CD1c-positive myeloid dendritic cell (primary cell): ENCODE measurements around the gene HORMAD2.
A peak's percentile ranks its signal among the peaks of the same experiment; 100 is the strongest.

Experiments
- DNase-seq: peaks from one replicate; pipeline ENCODE4 v3.0.0-alpha.2; 2016; ENCODE audit errors: extremely low spot score

Gene HORMAD2

DNA sequence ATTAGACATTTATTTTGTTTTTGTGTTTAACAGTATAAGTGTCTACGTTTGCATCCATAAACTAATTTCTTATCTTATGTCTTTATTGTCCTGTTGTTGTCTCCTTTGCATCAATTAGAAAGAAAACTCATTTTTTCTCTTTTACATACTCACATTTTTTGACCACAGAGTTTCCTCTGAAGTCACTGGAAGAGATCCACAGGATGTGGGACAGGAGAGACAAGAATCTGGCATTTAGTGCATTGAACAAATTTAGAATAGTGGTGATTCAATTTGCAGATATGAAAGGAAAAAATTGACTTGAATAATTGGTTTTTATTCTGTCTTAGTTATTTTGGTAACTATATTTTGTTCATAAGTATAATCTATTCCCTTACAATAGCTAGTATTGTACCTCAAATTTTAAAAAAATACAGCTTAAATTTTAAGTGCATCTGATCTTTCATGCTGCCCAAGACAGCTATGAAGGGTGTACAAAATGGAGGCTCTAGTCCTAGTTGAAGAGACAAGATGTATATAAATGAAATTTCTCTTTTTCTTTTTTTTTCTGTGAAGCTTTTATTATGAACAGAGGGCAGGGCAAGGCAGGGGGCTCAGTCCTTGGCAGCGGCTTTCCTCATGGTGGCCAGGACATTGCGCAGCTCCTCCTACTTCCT lies 24.4 kb downstream of the HORMAD2 start:
- DNase-seq = no peak

DNA sequence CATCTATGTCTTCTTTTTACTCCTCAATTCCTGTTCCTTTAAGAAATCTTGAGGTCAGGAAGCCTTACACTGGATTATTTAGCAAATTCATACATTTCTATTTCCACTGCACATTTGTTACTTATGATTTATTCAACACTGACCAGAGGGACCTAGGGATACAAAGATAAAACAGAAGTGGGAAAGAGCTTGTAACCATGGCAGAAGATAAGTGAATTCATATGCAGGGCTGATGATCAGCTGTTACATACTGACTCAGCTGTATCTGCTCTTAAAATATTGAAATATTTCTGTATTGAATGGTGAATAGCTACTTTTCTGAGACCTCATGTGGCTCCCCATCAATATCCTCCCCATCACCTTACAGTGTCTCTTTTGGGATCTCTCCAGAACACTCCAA lies 25.2 kb downstream of the HORMAD2 start:
- DNase-seq = no peak

DNA sequence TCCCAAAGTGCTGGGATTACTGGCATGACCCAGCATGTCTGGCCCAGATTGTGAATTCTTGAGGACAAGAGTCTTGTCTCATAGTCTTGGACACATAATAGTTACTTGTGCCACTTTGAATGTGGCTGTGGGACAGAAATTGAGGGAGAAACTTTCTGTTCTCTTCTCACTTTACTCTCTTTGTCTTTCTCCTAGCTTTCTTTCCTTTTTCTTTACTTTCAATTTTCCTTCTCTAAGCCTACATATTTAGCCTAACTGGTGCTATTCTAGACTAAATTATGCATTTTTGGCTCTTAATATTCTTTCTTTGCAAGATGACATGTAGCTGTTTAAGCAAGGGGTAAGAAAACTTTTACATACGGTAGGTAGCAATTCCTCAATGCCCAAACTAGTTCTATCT lies 33.2 kb downstream of the HORMAD2 start:
- DNase-seq = no peak

DNA sequence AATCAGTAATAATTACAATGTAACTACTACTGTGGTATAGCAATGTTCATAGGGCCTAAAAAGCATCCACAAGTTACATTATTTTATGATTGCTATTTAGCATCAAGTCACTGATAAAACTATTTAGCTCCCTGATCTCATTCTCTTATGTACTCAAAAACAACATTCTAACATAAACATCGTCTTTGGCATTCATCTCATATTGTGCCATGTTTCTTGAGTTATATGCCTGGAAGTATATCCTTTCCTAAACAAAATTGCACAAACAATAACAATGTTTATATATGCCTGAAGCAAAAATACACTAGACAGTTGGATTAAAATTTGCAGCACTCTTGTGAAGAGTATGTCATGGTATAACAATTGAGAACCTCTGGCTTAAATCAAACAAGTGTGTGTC lies 34.1 kb downstream of the HORMAD2 start:
- no peak for DNase-seq

DNA sequence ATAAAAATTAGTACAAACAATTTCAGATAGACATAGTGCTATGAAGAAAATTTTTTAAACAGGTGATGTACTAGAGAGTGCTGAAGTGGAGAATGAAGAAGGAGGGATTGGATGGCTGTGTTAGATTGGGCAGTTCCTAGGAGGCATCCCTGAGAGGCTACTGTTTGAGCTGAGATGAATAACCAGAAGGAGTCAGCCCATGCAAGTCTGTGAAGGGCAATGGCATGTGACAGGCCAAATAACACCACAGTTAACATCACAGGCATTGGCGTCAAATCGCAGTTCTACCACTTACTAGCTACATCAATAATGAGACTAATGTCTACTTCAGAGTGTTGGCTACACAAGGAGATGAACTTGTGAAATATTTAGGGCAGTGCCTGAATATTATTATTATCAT lies 35.4 kb downstream of the HORMAD2 start:
- DNase-seq = no peak

DNA sequence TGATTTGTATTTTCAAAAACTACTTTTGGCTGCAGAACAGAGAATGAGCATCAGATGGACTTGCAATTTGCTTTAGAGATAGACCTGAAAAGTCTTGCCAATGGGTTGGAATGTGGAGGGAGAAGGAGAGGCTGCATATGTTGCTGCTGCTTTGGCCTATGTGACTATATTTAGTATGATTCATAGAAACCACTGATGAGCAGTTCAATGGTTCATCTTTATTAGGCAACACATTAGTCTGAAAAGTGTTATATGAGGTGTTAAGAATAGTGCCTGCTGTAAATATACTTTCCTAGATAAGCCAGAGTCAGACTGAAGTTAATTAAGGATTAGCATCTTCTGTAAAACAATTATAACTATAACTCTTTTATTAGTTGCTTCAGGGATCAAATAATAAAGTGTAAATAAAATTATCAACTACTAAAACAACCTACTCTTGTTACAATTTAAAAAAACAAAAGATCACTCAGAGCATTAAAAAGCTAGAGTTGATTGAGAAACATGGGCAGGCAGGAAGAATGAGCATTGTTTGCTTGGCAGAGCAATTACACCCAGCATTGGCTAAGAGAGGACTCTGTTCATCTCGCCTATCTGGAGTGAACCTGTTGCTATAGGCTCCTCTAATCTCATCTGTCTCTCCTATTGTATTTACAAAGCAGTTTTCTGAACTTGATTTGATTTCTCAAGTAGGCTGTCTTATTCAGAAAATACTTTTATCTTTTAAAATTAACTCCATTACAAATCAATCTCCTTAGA lies 36.3 kb downstream of the HORMAD2 start:
- no peak for DNase-seq

DNA sequence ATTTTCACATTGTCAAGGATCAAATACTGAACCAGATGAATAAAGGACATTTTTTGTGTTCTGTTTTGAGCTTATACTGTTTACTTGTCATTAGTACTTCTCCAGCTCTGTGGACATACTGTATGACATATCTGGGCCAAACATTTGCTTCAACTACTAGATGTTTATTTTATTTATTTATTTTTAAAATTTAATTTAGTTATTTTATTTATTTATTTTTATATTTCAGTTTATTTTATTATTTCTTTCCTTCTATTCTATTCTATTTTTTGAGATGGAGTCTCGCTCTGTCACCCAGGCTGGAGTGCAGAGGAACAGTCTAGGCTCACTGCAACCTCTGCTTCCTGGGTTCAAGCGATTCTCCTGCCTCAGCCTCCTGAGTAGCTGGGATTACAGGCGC lies 37.0 kb downstream of the HORMAD2 start:
- no peak for DNase-seq

DNA sequence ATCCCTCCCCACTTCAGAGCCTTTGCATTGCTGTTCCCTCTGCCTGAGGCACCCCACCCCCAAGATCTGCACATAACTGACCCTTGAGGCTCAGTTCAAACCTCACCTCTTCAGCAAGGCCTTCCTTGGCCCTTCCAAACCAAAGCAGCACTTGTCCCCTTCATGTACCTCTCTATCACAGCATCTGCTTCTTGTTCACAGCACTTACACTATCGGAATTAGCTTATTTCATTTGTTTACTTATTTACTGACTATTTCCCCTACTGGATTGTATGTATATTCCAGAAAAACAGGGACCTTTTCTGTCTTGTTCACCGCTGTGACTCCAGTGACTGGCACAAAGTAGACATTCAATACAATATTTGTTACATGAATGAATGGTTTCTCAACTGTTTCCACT lies 38.0 kb downstream of the HORMAD2 start:
- DNase-seq = no peak

DNA sequence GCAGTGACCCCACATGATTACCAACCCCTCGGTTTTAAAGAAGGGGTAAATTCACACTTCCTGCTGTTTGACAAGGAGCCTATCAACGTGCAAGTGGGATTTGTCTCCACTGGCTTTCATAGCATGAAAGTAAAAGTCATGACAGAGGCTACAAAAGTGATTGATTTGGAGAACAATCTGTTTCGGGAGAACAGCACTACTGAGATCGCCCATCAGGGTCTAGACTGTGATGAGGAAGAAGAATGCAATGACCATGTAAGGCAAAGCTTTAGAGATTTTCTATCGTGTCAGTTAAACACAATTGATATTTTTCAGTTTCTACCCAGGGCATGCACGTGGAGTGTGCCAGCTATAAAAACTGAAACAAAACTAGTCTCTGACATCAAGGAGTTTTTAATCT lies 41.7 kb downstream of the HORMAD2 start:
- DNase-seq = no peak

DNA sequence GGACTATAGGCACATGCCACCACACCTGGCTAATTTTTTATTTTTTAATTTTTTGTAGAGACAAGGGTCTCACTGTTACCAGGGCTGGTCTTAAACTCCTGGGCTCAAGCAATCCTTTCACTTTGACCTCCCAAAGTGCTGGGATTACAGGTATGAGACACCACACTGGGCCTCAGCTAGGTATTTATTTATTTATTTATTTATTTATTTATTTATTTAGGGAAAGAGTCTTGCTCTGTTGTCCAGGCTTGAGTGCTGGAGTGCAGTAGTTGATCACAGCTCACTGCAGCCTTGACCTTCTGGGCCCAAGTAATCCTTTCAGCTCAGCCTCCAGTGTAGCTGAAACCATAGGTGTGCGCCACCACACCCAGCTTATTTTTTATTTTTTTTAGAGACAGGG lies 43.2 kb downstream of the HORMAD2 start:
- no peak for DNase-seq

DNA sequence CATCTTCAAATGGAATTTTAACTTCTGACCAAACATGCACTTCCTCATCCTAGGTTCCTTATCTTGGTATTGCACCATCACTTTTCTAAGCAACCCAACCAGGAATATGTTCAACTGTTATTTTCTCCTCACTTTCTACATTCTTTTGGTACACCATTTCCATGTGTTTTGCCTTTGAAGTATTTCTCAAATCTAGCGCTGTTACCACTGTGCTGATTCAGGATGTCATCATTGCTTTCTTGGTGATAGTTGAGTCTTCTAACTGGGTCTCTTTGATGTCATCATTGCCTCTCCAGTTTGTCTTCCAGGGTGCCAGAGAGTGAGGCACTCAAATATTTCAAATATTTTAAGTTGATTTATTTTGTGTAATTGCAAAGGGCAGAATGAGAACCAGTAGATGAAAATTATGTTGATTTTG lies 47.5 kb downstream of the HORMAD2 start:
- DNase-seq = peak; percentile 39

DNA sequence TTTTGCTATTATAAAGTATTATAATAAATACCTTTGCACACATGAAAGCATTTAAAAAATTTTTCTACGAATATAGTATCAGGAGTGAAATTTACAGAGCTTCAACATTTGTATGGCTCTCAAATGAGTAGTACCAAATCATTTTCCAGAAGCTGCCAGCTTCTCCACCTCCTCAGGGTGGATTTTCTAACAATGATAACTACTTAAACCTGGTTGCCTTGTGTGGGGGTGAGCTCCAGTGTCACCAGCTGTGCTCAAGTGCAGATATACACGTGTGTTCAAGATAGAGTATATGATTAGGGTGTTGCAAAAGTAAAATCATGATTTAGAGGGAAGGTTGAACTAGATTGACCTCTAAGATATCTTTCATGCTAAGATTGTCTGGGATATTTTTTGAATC lies 48.2 kb downstream of the HORMAD2 start:
- DNase-seq = no peak

DNA sequence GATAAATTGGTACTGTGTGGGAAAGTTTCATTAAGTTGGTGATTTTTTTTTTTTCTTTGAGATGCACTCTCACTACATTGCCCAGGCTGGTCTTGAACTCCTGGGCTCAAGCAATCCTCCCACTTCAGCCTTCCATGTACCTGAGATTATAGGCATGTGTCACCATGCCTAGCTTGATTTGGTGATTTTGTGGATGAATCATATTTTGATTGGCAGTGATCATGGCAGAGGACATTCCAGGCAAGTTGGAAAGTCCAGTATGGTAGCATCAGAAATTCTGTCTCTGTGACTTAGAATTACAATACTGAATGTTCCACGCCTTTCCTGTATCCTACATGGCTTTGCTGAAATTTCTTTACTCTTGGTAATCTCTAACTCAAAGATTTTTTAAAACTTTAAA lies 49.4 kb downstream of the HORMAD2 start:
- DNase-seq = no peak

DNA sequence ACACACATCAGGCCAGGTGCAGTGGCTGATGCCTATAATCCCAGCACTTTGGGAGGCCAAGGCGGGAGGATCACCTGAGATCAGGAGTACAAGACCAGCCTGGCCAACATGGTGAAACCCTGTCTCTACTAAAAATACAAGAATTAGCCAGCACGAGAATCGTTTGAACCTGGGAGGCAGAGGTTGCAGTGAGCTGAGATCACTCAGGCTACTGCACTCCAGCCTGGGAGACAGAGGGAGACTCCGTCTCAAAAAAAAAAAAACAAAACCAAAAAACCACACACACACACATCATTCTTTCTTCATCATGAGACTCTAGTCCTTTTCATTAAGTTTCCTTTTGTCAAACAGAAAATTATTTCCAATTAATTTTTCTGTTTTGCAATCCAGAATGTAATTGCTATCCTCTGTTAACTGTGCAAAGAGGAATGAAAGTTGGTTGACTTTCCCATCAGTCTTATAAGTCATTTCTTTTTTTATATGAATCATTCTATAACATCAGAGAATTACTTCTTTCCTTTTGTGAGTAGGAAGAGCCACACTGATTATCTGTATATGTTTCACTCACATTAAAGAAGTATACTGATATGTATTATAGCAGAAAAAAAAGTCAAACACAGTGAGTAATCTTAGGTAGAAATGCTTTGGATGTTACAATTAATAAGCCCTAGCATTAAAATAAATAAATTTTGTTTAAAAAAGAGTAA lies 52.2 kb downstream of the HORMAD2 start:
- DNase-seq = no peak

DNA sequence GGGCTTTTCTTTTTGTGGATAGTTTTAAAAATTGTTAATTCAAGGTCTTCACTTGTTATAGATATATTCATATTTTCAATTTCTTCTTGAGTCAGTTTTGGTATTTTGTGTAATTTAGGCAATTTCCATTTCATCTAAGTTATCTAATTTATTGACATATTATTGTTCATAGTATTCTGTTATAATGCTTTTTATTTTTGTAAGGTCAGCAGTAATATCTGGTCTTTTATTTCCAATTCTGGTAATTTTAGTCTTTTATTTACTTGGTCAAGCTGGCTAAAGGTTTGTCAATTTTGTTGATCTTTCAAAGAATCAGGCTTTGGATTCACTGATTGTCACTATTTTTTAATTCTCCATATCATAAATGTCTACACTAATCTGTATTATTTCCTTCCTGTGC lies 60.1 kb downstream of the HORMAD2 start:
- no peak for DNase-seq

DNA sequence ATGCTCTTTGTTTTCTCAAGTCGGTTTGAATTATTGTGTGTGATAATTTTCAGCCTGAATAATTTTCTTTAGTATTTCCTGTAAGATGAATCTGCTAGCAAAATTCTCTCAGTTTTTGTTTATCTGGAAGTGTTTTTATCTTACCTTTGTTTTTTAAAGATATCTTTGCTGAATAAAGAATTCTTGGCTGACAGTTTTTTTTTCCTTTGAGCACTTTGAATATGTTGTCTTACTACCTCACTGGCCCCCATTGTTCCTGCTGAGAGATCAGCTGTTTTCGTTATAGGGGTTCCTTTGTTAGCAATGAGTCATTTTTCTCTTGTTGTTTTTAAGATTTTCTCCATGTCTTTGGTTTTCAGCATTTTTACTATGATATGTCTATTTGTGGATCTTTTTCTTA lies 63.0 kb downstream of the HORMAD2 start:
- no peak for DNase-seq

DNA sequence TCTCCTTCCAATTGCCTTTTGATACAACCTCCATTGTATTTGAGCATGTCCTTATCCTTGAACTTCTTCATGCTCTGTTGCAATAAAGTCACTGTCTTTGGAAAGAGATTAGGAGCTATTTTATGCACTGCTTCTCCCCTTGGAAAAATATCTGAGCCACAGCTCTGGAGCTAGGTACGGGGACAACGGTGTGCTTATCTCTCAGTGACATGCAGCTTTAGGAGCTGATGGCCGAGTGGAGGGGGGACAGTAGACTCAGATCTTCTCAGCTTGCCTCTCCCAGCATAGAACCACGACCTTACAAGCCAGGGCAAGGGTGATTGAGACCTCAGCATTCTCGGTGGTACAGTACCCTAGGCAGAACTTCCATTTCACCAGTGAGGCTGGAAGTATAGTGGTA lies 64.1 kb downstream of the HORMAD2 start:
- DNase-seq = no peak

DNA sequence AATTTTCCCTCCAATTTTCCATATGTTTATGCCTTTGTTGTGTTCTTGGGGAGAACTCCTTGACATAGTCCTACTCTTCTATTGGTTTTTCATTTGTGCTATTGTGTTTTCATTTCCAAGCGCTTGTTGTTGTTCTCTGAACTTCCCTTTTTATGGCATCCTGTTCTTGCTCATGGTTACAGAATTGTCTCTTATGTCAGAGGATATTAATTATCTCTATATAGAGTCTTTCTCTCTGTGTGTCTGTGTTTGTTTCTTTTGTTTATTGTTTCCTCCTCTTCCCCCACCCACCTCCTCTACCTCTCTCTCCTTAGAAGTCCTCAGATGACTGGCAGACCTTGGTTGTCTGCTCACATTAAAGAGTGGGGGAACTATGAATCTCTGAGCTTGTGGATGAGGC lies 69.9 kb downstream of the HORMAD2 start:
- peak; percentile 8 for DNase-seq

DNA sequence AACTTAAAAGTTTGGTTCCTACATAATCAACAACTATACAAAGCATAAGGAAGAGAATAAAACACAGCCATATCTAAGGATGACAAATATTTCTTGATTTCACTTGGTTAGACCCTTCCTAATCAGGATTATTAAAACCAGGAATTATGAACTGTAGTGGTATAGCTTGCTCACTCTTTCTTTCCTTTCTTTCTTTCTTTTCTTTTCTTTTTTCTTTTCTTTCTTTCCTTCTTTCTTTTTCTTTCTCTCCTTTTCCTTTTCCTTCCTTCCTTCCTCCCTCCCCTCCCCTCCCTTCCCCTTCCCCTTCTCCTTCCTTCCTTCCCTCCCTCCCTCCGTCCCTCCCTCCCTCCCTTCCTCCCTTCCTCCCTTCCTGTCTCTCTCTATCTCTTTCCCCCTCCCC lies 78.0 kb downstream of the HORMAD2 start:
- no peak for DNase-seq

DNA sequence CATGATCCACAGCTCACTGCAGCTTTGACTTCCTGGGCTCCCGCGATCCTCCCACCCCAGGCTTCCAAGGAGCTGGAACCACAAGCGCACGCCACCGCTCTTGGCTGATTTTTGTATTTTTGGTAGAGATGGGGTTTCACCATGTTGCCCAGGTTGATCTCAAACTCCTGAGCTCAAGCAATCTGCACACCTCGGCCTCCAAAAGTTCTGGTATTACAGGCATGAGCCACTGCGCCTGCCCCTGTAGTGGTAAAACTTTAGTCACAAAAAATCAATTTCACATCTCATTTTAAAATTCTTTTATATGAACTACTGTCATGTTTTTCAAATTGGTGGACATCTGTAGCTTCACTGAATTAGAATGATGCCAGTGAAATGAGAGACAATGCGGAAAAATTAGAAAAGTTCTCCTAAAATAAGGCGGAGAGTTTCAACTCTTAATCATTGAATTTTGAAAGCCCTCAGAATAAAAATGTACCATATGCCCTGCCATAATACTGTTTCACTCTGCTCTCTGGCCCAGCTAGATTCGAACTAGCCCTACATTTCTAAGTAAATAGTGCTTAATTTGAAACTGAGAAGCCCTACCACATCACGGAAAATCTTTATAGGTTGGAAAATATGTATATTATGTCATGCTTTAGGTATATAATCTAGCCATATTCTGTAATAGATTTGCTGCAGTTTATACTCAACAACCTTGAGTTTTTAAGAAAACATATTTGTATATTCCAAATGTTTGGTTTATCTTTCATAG lies 78.7 kb downstream of the HORMAD2 start:
- no peak for DNase-seq

DNA sequence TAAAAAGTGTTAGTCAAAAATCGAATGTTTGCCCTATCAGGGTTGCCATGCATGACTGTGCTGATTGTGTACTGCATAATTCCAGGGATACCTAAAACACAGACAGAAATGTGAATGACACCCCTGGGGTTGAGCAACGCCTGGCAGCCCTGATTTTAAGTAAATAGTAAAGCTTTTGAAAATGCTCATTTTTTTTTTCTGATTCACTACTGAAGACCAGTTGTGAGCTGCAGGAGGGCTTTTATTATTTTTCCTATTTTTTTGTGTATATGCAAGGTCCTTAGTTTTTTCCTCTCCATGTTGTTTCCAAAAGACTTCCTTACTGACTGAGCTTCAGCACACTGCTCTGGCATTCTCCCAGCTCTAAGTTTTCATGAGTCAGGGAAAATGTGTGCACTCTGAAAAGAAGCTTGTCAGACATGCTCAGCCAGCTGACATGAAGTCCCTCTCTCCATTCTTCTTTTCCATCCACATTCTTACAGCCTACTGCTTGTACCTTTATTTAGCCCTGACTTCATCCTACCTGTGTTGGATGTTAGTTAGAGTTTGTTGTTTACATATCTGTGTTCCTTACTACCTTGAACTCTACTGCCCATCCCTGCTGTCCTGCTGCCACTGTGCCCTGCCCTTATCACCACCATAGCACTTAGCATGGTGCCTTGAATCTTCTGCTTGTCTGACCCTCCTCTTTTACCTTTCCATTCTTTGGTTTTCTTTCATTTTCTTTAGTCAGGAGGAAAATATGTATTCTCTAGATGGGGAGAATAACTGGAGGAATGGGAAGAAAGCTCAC lies 79.5 kb downstream of the HORMAD2 start:
- DNase-seq = no peak

DNA sequence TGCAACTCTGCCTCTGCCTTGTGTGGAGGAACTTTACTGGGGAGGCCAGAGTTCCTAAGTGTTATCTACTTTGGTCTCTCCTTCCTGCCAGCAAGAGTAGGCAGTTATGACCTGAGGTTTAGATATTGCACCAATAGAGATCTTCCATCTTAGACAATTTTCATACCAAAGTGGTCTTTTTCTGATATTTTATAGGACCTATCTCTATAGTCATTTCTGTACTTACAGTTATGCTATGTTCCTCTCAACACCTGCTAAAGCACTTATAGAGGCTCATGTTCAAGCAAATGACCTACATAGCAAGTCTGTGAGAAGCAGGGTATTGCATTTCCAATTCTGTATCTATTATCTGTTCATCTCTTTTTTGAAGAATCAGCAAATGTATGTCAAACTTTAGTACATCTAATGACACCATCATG lies 80.8 kb downstream of the HORMAD2 start:
- DNase-seq = no peak
